CD14-positive monocyte (primary cell): ENCODE results near the gene GSDME. TPM values are rescaled to one million over a fixed set of nuclear protein-coding genes. Genes with fewer than 3 reads are reported as not detected.

ENCODE experiments used
- DNase-seq, 3 donors: peaks; one replicate each; pipeline ENCODE4 v3.0.0-alpha.2; 2011 to 2022
- H2AFZ ChIP-seq: 2 replicates; pipeline ENCODE4 v1.6.0; 2012; ENCODE audit warnings: mild to moderate bottlenecking, low read depth, low read length, inconsistent platforms; ENCODE audit not compliant: insufficient read depth, poor library complexity, severe bottlenecking
- H3K27ac ChIP-seq, 2 donors: 1 replicate in 1 of 2; 2 replicates in 1 of 2; pipeline ENCODE4 v1.5.1; 2012 to 2013; ENCODE audit warnings: low read length in 2 of 2, control low read depth in 1 of 2, inconsistent platforms in 1 of 2, low read depth in 1 of 2, mild to moderate bottlenecking in 1 of 2
- H3K27me3 ChIP-seq, 2 donors: one replicate each; pipeline versions ENCODE4 v1.6.0 to v1.6.1; 2011 to 2013; ENCODE audit warnings: low read length in 2 of 2; ENCODE audit not compliant: control insufficient read depth in 2 of 2, insufficient read depth in 2 of 2
- H3K36me3 ChIP-seq, 2 donors: replicated peaks in 1 of 2; 1 replicate in 1 of 2; 2 replicates in 1 of 2; pipeline versions ENCODE4 v1.5.1 to v1.6.1; 2012 to 2013; ENCODE audit warnings: low read length in 2 of 2, control low read depth in 1 of 2, inconsistent platforms in 1 of 2, mild to moderate bottlenecking in 1 of 2; ENCODE audit not compliant: insufficient read depth in 2 of 2, control insufficient read depth in 1 of 2
- H3K4me1 ChIP-seq, 2 donors: 1 replicate in 1 of 2; 2 replicates in 1 of 2; pipeline versions ENCODE4 v1.5.1 to v1.6.1; 2012 to 2013; ENCODE audit warnings: low read length in 2 of 2, control low read depth in 1 of 2, inconsistent platforms in 1 of 2, mild to moderate bottlenecking in 1 of 2, moderate library complexity in 1 of 2; ENCODE audit not compliant: insufficient read depth in 2 of 2, control insufficient read depth in 1 of 2
- H3K4me2 ChIP-seq: replicated peaks from 2 replicates; pipeline ENCODE3; 2012; ENCODE audit warnings: low read length, moderate library complexity, mild to moderate bottlenecking; ENCODE audit not compliant: poor library complexity, severe bottlenecking; ENCODE audit errors: extremely low read depth
- H3K4me3 ChIP-seq, 3 experiments: fragments of 200-600 bp in 1 of 3; sonication (generic) in 1 of 3; replicated peaks in 1 of 3; 1 replicate in 2 of 3; 2 replicates in 1 of 3; pipeline ENCODE4 v1.5.1; 2011 to 2013; ENCODE audit warnings: low read length in 3 of 3, mild to moderate bottlenecking in 3 of 3, control low read depth in 2 of 3, low read depth in 2 of 3, inconsistent platforms in 1 of 3, moderate library complexity in 1 of 3
- H3K79me2 ChIP-seq: 2 replicates; pipeline ENCODE4 v1.6.0; 2012; ENCODE audit warnings: mild to moderate bottlenecking, control low read depth, inconsistent platforms, low read length, moderate library complexity; ENCODE audit not compliant: insufficient read depth
- H3K9ac ChIP-seq: 2 replicates; pipeline ENCODE4 v1.6.0; 2017; ENCODE audit warnings: low read length, mild to moderate bottlenecking; ENCODE audit not compliant: insufficient read depth, poor library complexity, severe bottlenecking
- H3K9me3 ChIP-seq, 2 donors: replicated peaks in 1 of 2; 1 replicate in 1 of 2; 2 replicates in 1 of 2; pipeline versions ENCODE4 v1.5.1 to v1.6.1; 2012 to 2013; ENCODE audit warnings: low read length in 2 of 2, control low read depth in 1 of 2; ENCODE audit not compliant: control insufficient read depth in 1 of 2, insufficient read depth in 1 of 2
- H4K20me1 ChIP-seq: 2 replicates; pipeline ENCODE4 v1.6.0; 2012; ENCODE audit warnings: mild to moderate bottlenecking, low read length, control low read depth, moderate library complexity; ENCODE audit not compliant: insufficient read depth
- H3K27ac Mint-ChIP-seq, 7 donors: one replicate each; pipeline ENCODE4 v1.8.0; 2020; ENCODE audit warnings: mild to moderate bottlenecking in 7 of 7, mixed read lengths in 7 of 7, moderate library complexity in 6 of 7, inconsistent platforms in 2 of 7
- H3K27me3 Mint-ChIP-seq, 3 donors: one replicate each; pipeline ENCODE4 v1.8.0; 2021 to 2022; ENCODE audit warnings: low read depth in 3 of 3, mild to moderate bottlenecking in 3 of 3, mixed read lengths in 3 of 3, moderate library complexity in 3 of 3, inconsistent platforms in 1 of 3
- H3K36me3 Mint-ChIP-seq, 2 donors: one replicate each; pipeline ENCODE4 v1.8.0; 2020; ENCODE audit warnings: mixed read lengths in 2 of 2, inconsistent platforms in 1 of 2, mild to moderate bottlenecking in 1 of 2
- H3K4me1 Mint-ChIP-seq: one replicate; pipeline ENCODE4 v1.8.0; 2020; ENCODE audit warnings: mild to moderate bottlenecking, mixed read lengths
- H3K4me3 Mint-ChIP-seq, 2 donors: one replicate each; pipeline ENCODE4 v1.8.0; 2020; ENCODE audit warnings: mild to moderate bottlenecking in 2 of 2, mixed read lengths in 2 of 2, moderate library complexity in 1 of 2
- H3K9me3 Mint-ChIP-seq, 7 donors: one replicate each; pipeline ENCODE4 v1.8.0; 2020 to 2022; ENCODE audit warnings: mixed read lengths in 7 of 7, mild to moderate bottlenecking in 6 of 7, moderate library complexity in 6 of 7, inconsistent platforms in 2 of 7
- WGBS: methylation state at CpG from one replicate; pipeline ENCODE4 v1.1.5; 2013; ENCODE audit warnings: missing lambda C conversion rate; ENCODE audit not compliant: insufficient coverage; 5-methylcytosine and 5-hydroxymethylcytosine counted together
- intact Hi-C, 2 donors: fragments of 100-400 bp; cut with micrococcal nuclease; formaldehyde crosslinking; loops; one replicate each; pipeline versions ENCODE4 v1.15.0 to v1.15.1; 2023
- polyA plus RNA-seq, 3 donors: library from polyadenylated mRNA; depleted of rRNA in 1 of 3; unstranded in 2 of 3; stranded (reverse) in 1 of 3; fragments of 300-500 nt in 2 of 3; fragments of >200 nt in 1 of 3; fragmentation: Illumina TruSeq in 2 of 3; gene quantifications; 1 replicate in 2 of 3; 2 replicates in 1 of 3; pipeline ENCODE4 v1.2.3, GENCODE V29; 2012 to 2021
- TF ChIP-seq, protein P1 (sequence below): fragments of 200-600 bp; IDR thresholded peaks from one replicate; pipeline ENCODE4 v1.8.0; 2022; ENCODE audit warnings: antibody characterized with exemption, mild to moderate bottlenecking

Gene GSDME
- polyA plus RNA-seq, 3 donors: 1.3 to 2.3 TPM; not detected in 1

DNA sequence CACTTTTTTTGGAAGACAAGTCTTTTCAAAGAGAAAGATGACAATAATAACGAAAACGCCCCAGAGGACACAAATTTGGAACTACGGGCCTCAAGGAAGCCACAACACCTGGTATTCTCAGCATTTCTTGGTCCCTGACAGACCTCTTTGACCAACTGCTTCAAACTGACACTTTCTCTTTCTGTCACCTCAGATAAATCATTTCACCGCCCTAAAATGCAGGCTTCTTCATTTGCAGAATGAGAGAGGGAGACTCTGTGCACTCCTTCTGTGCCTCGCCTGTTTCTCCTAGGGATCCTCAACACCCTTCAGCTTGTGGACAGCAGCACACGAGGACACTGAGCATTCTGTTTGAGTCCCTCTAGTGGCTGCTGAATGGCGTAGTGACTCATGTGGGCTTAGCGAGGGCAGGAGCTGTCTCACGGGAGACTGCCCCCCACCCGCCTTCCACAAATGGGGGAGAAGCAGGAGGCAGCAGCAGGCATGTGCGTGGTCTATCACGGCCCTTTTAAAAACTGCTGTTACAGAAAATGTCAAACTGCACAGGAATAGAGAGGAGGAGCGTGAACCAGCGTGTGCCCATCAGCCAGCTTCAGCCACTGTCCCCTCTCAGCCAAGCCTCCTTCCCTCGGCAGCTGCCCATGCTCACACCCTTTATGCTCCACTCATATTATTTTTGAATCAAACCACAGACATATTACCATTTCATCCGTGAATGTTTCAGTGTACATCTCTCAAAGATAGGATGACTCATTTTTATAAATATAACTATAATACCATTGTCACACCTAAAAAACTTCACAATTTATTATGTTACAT, 41.4 kb downstream of the GSDME start:
- Histone ChIP-seq H3K9ac (no peak overlapping the region), H3K4me1 (no peaks in the 10 kb centered on the region), H3K4me3 (no peak overlapping the region), H3K36me3 (no peaks in the 10 kb centered on the region), H3K9me3 (no peaks in the 10 kb centered on the region), H3K27me3 (no peaks in the 10 kb centered on the region), H3K79me2 (no peaks in the 10 kb centered on the region), H3K4me2 (no peak overlapping the region), H4K20me1 (no peaks in the 10 kb centered on the region), H2AFZ (no peak overlapping the region), H3K27ac (no peak overlapping the region)
- Mint-ChIP-seq H3K4me3 (no peak overlapping the region), H3K9me3 (peaks cover 0 to 5% (median 0%) of the 10 kb centered on the region in 7 donors), H3K4me1 (no peaks in the 10 kb centered on the region), H3K27ac (no peak overlapping the region), H3K27me3 (peaks cover 5 to 25% (median 7%) of the 10 kb centered on the region in 3 donors), H3K36me3 (no peaks in the 10 kb centered on the region)
- DNase-seq: no peak
- intact Hi-C loops: no loop called here
- TF ChIP-seq, protein P1, sequence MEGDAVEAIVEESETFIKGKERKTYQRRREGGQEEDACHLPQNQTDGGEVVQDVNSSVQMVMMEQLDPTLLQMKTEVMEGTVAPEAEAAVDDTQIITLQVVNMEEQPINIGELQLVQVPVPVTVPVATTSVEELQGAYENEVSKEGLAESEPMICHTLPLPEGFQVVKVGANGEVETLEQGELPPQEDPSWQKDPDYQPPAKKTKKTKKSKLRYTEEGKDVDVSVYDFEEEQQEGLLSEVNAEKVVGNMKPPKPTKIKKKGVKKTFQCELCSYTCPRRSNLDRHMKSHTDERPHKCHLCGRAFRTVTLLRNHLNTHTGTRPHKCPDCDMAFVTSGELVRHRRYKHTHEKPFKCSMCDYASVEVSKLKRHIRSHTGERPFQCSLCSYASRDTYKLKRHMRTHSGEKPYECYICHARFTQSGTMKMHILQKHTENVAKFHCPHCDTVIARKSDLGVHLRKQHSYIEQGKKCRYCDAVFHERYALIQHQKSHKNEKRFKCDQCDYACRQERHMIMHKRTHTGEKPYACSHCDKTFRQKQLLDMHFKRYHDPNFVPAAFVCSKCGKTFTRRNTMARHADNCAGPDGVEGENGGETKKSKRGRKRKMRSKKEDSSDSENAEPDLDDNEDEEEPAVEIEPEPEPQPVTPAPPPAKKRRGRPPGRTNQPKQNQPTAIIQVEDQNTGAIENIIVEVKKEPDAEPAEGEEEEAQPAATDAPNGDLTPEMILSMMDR: peak; percentile 31
- WGBS: 62% methylated on average over 14 of the region's 16 CpGs

DNA sequence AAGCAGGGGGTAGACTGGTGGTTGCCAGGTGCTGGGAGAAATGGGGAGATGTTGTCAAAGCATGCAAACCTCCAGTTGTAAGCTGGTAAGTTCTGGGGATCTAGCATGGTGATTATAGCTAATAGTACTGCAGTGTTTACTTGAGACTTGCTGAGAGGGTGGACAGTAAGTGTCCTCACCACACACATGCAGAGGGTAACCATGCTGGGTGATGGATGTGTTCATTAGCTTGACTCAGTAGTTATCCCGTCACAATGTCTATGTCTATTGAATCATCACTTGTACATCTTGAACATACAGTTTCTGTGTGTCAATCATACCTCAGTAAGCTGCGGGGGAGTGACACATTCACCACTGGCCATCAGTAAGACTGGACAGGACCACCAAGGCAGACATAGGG, 42.1 kb downstream of the GSDME start:
- no peak for DNase-seq
- Mint-ChIP-seq H3K4me3 (no peak overlapping the region), H3K27ac (no peak overlapping the region), H3K4me1 (no peaks in the 10 kb centered on the region), H3K27me3 (peaks cover 5 to 25% (median 8%) of the 10 kb centered on the region in 3 donors), H3K36me3 (no peaks in the 10 kb centered on the region), H3K9me3 (peaks cover 0 to 5% (median 0%) of the 10 kb centered on the region in 7 donors)
- TF ChIP-seq, protein P1: no peak
- H3K27ac ChIP-seq: no peak overlapping the region
- H3K36me3 ChIP-seq: no peaks in the 10 kb centered on the region
- no peak overlapping the region for H3K9ac ChIP-seq
- H3K4me1 ChIP-seq: no peaks in the 10 kb centered on the region
- no peaks in the 10 kb centered on the region for H3K79me2 ChIP-seq
- no peak overlapping the region for H3K4me3 ChIP-seq
- H2AFZ ChIP-seq: no peak overlapping the region
- H3K27me3 ChIP-seq: no peaks in the 10 kb centered on the region
- H3K4me2 ChIP-seq: no peak overlapping the region
- H3K9me3 ChIP-seq: no peaks in the 10 kb centered on the region
- no peaks in the 10 kb centered on the region for H4K20me1 ChIP-seq
- intact Hi-C loops: no loop called here
- WGBS: 100% methylated on average over 1 of the region's 2 CpGs
